H9 (cell line): ENCODE data around the gene TRMT6. TPM values are rescaled to one million over a fixed set of nuclear protein-coding genes. Genes with fewer than 3 reads are reported as not detected.

Experiments
- DNase-seq: peaks from one replicate; pipeline ENCODE4 v3.0.0-alpha.2; 2017
- H2AFZ ChIP-seq: one replicate; pipeline ENCODE4 v1.6.1; 2013; ENCODE audit warnings: mild to moderate bottlenecking, low read length, control low read depth, moderate library complexity
- H2AK5ac ChIP-seq: 2 replicates; pipeline ENCODE4 v1.6.1; 2013; ENCODE audit warnings: low read length, control low read depth, mixed read lengths; ENCODE audit not compliant: insufficient read length
- H2BK120ac ChIP-seq: one replicate; pipeline ENCODE4 v1.6.1; 2013; ENCODE audit warnings: low read depth, mild to moderate bottlenecking, low read length, control low read depth, inconsistent platforms; ENCODE audit not compliant: poor library complexity, severe bottlenecking
- H2BK12ac ChIP-seq: 2 replicates; pipeline ENCODE4 v1.6.1; 2013; ENCODE audit warnings: low read length, control low read depth, mixed read lengths, low read depth; ENCODE audit not compliant: insufficient read length
- H2BK15ac ChIP-seq: 2 replicates; pipeline ENCODE4 v1.6.1; 2013; ENCODE audit warnings: low read depth, low read length, control low read depth
- H2BK20ac ChIP-seq: one replicate; pipeline ENCODE4 v1.6.1; 2013; ENCODE audit warnings: low read depth, mild to moderate bottlenecking, low read length, control low read depth, inconsistent platforms; ENCODE audit not compliant: poor library complexity, severe bottlenecking
- H2BK5ac ChIP-seq: 2 replicates; pipeline ENCODE4 v1.6.1; 2013; ENCODE audit warnings: low read length, control low read depth, mixed read lengths; ENCODE audit not compliant: insufficient read length
- H3K14ac ChIP-seq: 2 replicates; pipeline ENCODE4 v1.6.1; 2013; ENCODE audit warnings: low read length, control low read depth; ENCODE audit not compliant: insufficient read depth
- H3K18ac ChIP-seq: 2 replicates; pipeline ENCODE4 v1.6.1; 2013; ENCODE audit warnings: low read depth, mild to moderate bottlenecking, mixed read lengths, low read length, control low read depth; ENCODE audit not compliant: insufficient read length
- H3K23ac ChIP-seq: 2 replicates; pipeline ENCODE4 v1.6.1; 2013; ENCODE audit warnings: low read length, control low read depth, mixed read lengths, low read depth; ENCODE audit not compliant: insufficient read length
- H3K23me2 ChIP-seq: 2 replicates; pipeline ENCODE4 v1.6.1; 2013; ENCODE audit warnings: low read depth, mild to moderate bottlenecking, mixed read lengths, low read length, control low read depth; ENCODE audit not compliant: insufficient read length, poor library complexity, severe bottlenecking
- H3K27ac ChIP-seq: 2 replicates; pipeline ENCODE4 v1.5.1; 2013; ENCODE audit warnings: low read length, control low read depth, mixed read lengths, low read depth; ENCODE audit not compliant: insufficient read length
- H3K27me3 ChIP-seq: 2 replicates; pipeline ENCODE4 v1.6.1; 2013; ENCODE audit warnings: low read length, control low read depth, inconsistent platforms; ENCODE audit not compliant: insufficient read depth
- H3K4ac ChIP-seq: 2 replicates; pipeline ENCODE4 v1.6.1; 2013; ENCODE audit warnings: low read depth, mild to moderate bottlenecking, control low read depth, inconsistent platforms, low read length, moderate library complexity
- H3K4me1 ChIP-seq: 2 replicates; pipeline ENCODE4 v1.6.1; 2013; ENCODE audit warnings: low read length, control low read depth, inconsistent platforms; ENCODE audit not compliant: insufficient read depth
- H3K4me2 ChIP-seq: 2 replicates; pipeline ENCODE4 v1.6.1; 2013; ENCODE audit warnings: low read length, control low read depth, mixed read lengths; ENCODE audit not compliant: insufficient read length, insufficient read depth
- H3K56ac ChIP-seq: 2 replicates; pipeline ENCODE4 v1.6.1; 2013; ENCODE audit warnings: low read depth, mild to moderate bottlenecking, mixed read lengths, low read length, control low read depth; ENCODE audit not compliant: insufficient read length
- H3K79me1 ChIP-seq: 2 replicates; pipeline ENCODE4 v1.6.1; 2013; ENCODE audit warnings: low read depth, mild to moderate bottlenecking, moderate library complexity, low read length, control low read depth, inconsistent platforms; ENCODE audit not compliant: insufficient read depth, poor library complexity, severe bottlenecking
- H3K79me2 ChIP-seq: 2 replicates; pipeline ENCODE4 v1.6.1; 2013; ENCODE audit warnings: low read length, control low read depth, inconsistent platforms; ENCODE audit not compliant: insufficient read depth
- H3K9ac ChIP-seq: 2 replicates; pipeline ENCODE4 v1.6.1; 2013; ENCODE audit warnings: low read length, control low read depth, mixed read lengths; ENCODE audit not compliant: insufficient read length; ENCODE audit errors: extremely low read depth
- H3K9me3 ChIP-seq: one replicate; pipeline ENCODE4 v1.6.1; 2013; ENCODE audit warnings: low read depth, low read length, inconsistent platforms; ENCODE audit not compliant: control insufficient read depth
- H3T11ph ChIP-seq: one replicate; pipeline ENCODE4 v1.6.1; 2013; ENCODE audit warnings: mild to moderate bottlenecking, low read length, control low read depth, inconsistent platforms
- H4K20me1 ChIP-seq: one replicate; pipeline ENCODE4 v1.6.1; 2013; ENCODE audit not compliant: control insufficient read depth, insufficient read length, insufficient read depth
- H4K5ac ChIP-seq: 2 replicates; pipeline ENCODE4 v1.6.1; 2013; ENCODE audit warnings: low read depth, mild to moderate bottlenecking, mixed read lengths, low read length, control low read depth; ENCODE audit not compliant: insufficient read length
- H4K8ac ChIP-seq: replicated peaks from 2 replicates; pipeline ENCODE4 v1.6.1; 2013; ENCODE audit warnings: low read length, control low read depth, mixed read lengths, low read depth; ENCODE audit not compliant: insufficient read length
- H4K91ac ChIP-seq: 2 replicates; pipeline ENCODE4 v1.6.1; 2013; ENCODE audit warnings: low read depth, mild to moderate bottlenecking, moderate library complexity, mixed read lengths, low read length, control low read depth; ENCODE audit not compliant: insufficient read length
- H3K27ac Mint-ChIP-seq, 3 experiments: 2 replicates in 2 of 3; 3 replicates in 1 of 3; pipeline ENCODE4 v1.8.0; 2020 to 2021; ENCODE audit warnings: mixed read lengths in 3 of 3, mild to moderate bottlenecking in 1 of 3, moderate library complexity in 1 of 3
- H3K27me3 Mint-ChIP-seq: 2 replicates; pipeline ENCODE4 v1.8.0; 2021; ENCODE audit warnings: low read depth, mild to moderate bottlenecking, moderate library complexity, mixed read lengths
- H3K36me3 Mint-ChIP-seq, 3 experiments: 2 replicates in 2 of 3; 3 replicates in 1 of 3; pipeline ENCODE4 v1.8.0; 2020 to 2021; ENCODE audit warnings: low read depth in 3 of 3, mixed read lengths in 3 of 3; ENCODE audit not compliant: insufficient read depth in 1 of 3
- H3K4me1 Mint-ChIP-seq, 2 experiments: 2 replicates each; pipeline ENCODE4 v1.8.0; 2020; ENCODE audit warnings: mixed read lengths in 2 of 2
- H3K4me3 Mint-ChIP-seq, 2 experiments: 2 replicates in 1 of 2; 3 replicates in 1 of 2; pipeline ENCODE4 v1.8.0; 2020 to 2021; ENCODE audit warnings: mild to moderate bottlenecking in 2 of 2, mixed read lengths in 2 of 2, moderate library complexity in 1 of 2
- H3K9me3 Mint-ChIP-seq, 2 experiments: 2 replicates in 1 of 2; 3 replicates in 1 of 2; pipeline ENCODE4 v1.8.0; 2020; ENCODE audit warnings: mild to moderate bottlenecking in 2 of 2, mixed read lengths in 2 of 2, moderate library complexity in 1 of 2
- CTCF ChIP-seq: fragments of 200-600 bp; sonication (generic); conservative IDR thresholded peaks from 3 replicates; pipeline ENCODE4 v1.8.0; 2021; ENCODE audit warnings: antibody characterized with exemption, mild to moderate bottlenecking
- WGBS: extraction: QIAGEN DNeasy Blood & Tissue Kit; methylation state at CpG from one replicate; pipeline ENCODE4 v1.1.7; 2013; ENCODE audit warnings: missing lambda C conversion rate, low lambda C conversion rate, mixed read lengths; ENCODE audit not compliant: insufficient read length; ENCODE audit errors: extremely low coverage; 5-methylcytosine and 5-hydroxymethylcytosine counted together
- total RNA-seq: library from RNA; stranded (reverse); gene quantifications from 2 replicates; pipeline ENCODE4 v1.2.1, GENCODE V29; 2021

The TRMT6 gene
- total RNA-seq, 1 experiment from 2014 or later: 34.4 TPM

- Histone ChIP-seq H2BK15ac (no peak overlapping the region), H3K9ac (no peak overlapping the region), H3K27me3 (no peaks in the 10 kb centered on the region), H3K79me1 (no peaks in the 10 kb centered on the region), H3K4ac (no peak overlapping the region), H3K4me2 (no peak overlapping the region), H4K20me1 (no peaks in the 10 kb centered on the region), H3T11ph (no peak overlapping the region), H4K8ac (no peak overlapping the region), H2BK5ac (no peak overlapping the region), H3K4me1 (peaks cover 7% of the 10 kb centered on the region; the same call in 1 of the 2 replicates), H3K14ac (no peak overlapping the region), H3K56ac (no peak overlapping the region), H3K23ac (no peak overlapping the region), H2BK120ac (no peak overlapping the region), H4K91ac (no peak overlapping the region), H2BK12ac (no peak overlapping the region), H2AK5ac (no peak overlapping the region), H2AFZ (no peak overlapping the region), H3K9me3 (no peaks in the 10 kb centered on the region), H4K5ac (no peak overlapping the region), H3K79me2 (no peaks in the 10 kb centered on the region), H3K27ac (no peak overlapping the region), H2BK20ac (no peak overlapping the region), H3K23me2 (no peaks in the 10 kb centered on the region), H3K18ac (no peak overlapping the region)
- Mint-ChIP-seq H3K36me3 (no peaks in the 10 kb centered on the region; a peak in 1 of 7 replicates), H3K27me3 (peaks cover 9% of the 10 kb centered on the region), H3K4me3 (no peak overlapping the region), H3K9me3 (no peaks in the 10 kb centered on the region), H3K27ac (no peak overlapping the region), H3K4me1 (peaks cover 9 to 11% of the 10 kb centered on the region in 2 experiments)
- DNase-seq: no peak
- no peak for TF ChIP-seq CTCF
- no CpG with 5 or more reads among the region's 1 CpG for WGBS
Observed at GRCh38 chr20:5920581-5920980, 29.8 kb downstream of the TRMT6 start.
